K562 (cell line): ENCODE results near the gene MALAT1. TPM values are rescaled to one million over a fixed set of nuclear protein-coding genes. Genes with fewer than 3 reads are reported as not detected.
A peak's percentile ranks its signal among the peaks of the same experiment; 100 is the strongest.

Experiments
- ARID1B ChIP-seq: fragments of 450-650 bp; IDR thresholded peaks from 2 replicates; pipeline ENCODE4 v1.6.1; 2016; ENCODE audit warnings: antibody characterized with exemption, mild to moderate bottlenecking, inconsistent platforms
- ARID4B ChIP-seq: sonication (generic); formaldehyde crosslinking; IDR thresholded peaks from 2 replicates; pipeline ENCODE4 v1.8.0; 2022; ENCODE audit warnings: mild to moderate bottlenecking, missing genetic modification reagents
- ATF1 ChIP-seq, 2 experiments: fragments of 450-650 bp in 1 of 2; IDR thresholded peaks; 2 replicates each; pipeline ENCODE4 v1.6.1; 2016; ENCODE audit warnings: missing compliant biosample characterization in 1 of 2, missing genetic modification characterization in 1 of 2
- BRD9 ChIP-seq: fragments of 450-650 bp; IDR thresholded peaks from 2 replicates; pipeline ENCODE4 v1.6.1; 2018; ENCODE audit warnings: low read depth; ENCODE audit not compliant: partially characterized antibody
- CBFA2T2 ChIP-seq: fragments of 450-650 bp; conservative IDR thresholded peaks from 2 replicates; pipeline ENCODE4 v1.6.1; 2017; ENCODE audit warnings: mild to moderate bottlenecking
- CC2D1A ChIP-seq: fragments of 450-650 bp; IDR thresholded peaks from 2 replicates; pipeline ENCODE4 v1.6.1; 2017; ENCODE audit warnings: mild to moderate bottlenecking
- ETS2 ChIP-seq: IDR thresholded peaks from 2 replicates; pipeline ENCODE4 v1.6.1; 2016; ENCODE audit warnings: borderline replicate concordance, missing genetic modification characterization, mild to moderate bottlenecking, moderate library complexity, missing compliant biosample characterization; ENCODE audit not compliant: poor library complexity, severe bottlenecking
- FOS ChIP-seq: IDR thresholded peaks from 3 replicates; pipeline ENCODE4 v1.6.1; 2011; ENCODE audit not compliant: insufficient read length; ENCODE audit errors: extremely low read depth
- HDAC3 ChIP-seq: fragments of 450-650 bp; IDR thresholded peaks from 2 replicates; pipeline ENCODE4 v1.6.1; 2018; ENCODE audit warnings: borderline replicate concordance, mild to moderate bottlenecking, moderate library complexity; ENCODE audit not compliant: partially characterized antibody
- ILK ChIP-seq: fragments of 450-650 bp; IDR thresholded peaks from 2 replicates; pipeline ENCODE4 v1.6.1; 2016; ENCODE audit warnings: missing genetic modification characterization, low read depth, mild to moderate bottlenecking, missing compliant biosample characterization, moderate library complexity, borderline replicate concordance
- KLF16 ChIP-seq: IDR thresholded peaks from 2 replicates; pipeline ENCODE4 v1.6.1; 2016; ENCODE audit warnings: antibody characterized with exemption
- NBN ChIP-seq: fragments of 450-650 bp; IDR thresholded peaks from 2 replicates; pipeline ENCODE4 v1.6.1; 2016; ENCODE audit warnings: low read depth, mild to moderate bottlenecking
- NFYB ChIP-seq: IDR thresholded peaks from 2 replicates; pipeline ENCODE4 v1.6.1; 2011; ENCODE audit warnings: mild to moderate bottlenecking, moderate library complexity; ENCODE audit not compliant: insufficient read length; ENCODE audit errors: extremely low read depth
- NR1H2 ChIP-seq: sonication (generic); formaldehyde crosslinking; IDR thresholded peaks from 2 replicates; pipeline ENCODE4 v1.4.0; 2020; ENCODE audit warnings: mild to moderate bottlenecking, missing genetic modification reagents
- NR3C1 ChIP-seq: sonication (generic); formaldehyde crosslinking; IDR thresholded peaks from 2 replicates; pipeline ENCODE4 v1.8.1; 2022; ENCODE audit warnings: missing genetic modification reagents
- RCOR1 ChIP-seq, 2 experiments: IDR thresholded peaks; 2 replicates each; pipeline ENCODE4 v1.6.1; 2012; ENCODE audit warnings: low read depth in 2 of 2, low read length in 2 of 2, borderline replicate concordance in 1 of 2, improper control_type of control experiment in 1 of 2
- SMARCB1 ChIP-seq: IDR thresholded peaks from 2 replicates; pipeline ENCODE4 v1.6.1; 2011; ENCODE audit warnings: improper control_type of control experiment, low read depth; ENCODE audit not compliant: insufficient read length
- TAF7 ChIP-seq: fragments of 450-650 bp; IDR thresholded peaks from 2 replicates; pipeline ENCODE4 v1.6.1; 2016; ENCODE audit warnings: missing genetic modification characterization, missing compliant biosample characterization
- TEAD4 ChIP-seq, 2 experiments: sonication (generic) in 1 of 2; formaldehyde crosslinking in 1 of 2; IDR thresholded peaks; 2 replicates each; pipeline versions ENCODE4 v1.6.1 to v1.8.0; 2012 to 2022; ENCODE audit warnings: borderline replicate concordance in 1 of 2, inconsistent platforms in 1 of 2, low read length in 1 of 2, mild to moderate bottlenecking in 1 of 2, missing genetic modification reagents in 1 of 2
- TOE1 ChIP-seq, 2 experiments: fragments of 450-650 bp in 1 of 2; sonication (generic) in 1 of 2; formaldehyde crosslinking in 1 of 2; IDR thresholded peaks; 2 replicates each; pipeline versions ENCODE4 v1.7.1 to v1.8.0; 2016 to 2022; ENCODE audit warnings: borderline replicate concordance in 2 of 2, mild to moderate bottlenecking in 2 of 2, antibody characterized with exemption in 1 of 2, inconsistent platforms in 1 of 2, low read depth in 1 of 2, missing genetic modification reagents in 1 of 2, moderate library complexity in 1 of 2
- ZNF780A ChIP-seq: fragments of 250-450 bp; sonication (Bioruptor Pico); IDR thresholded peaks from 2 replicates; pipeline ENCODE4 v1.5.0; 2021; ENCODE audit warnings: mild to moderate bottlenecking
- polyA plus RNA-seq, 8 experiments: library from polyadenylated mRNA; depleted of rRNA in 4 of 8; stranded (reverse) in 5 of 8; unstranded in 3 of 8; fragments of >200 nt; fragmentation: Nextera tagmentation in 2 of 8; fragmentation: Illumina TruSeq in 1 of 8; extraction: Ambion mirVana in 2 of 8; extraction: Trizol in 1 of 8; gene quantifications; 2 replicates each; pipeline versions ENCODE4 v1.2.1 to v1.2.3, GENCODE V29; 2011 to 2014; ENCODE audit warnings: inconsistent platforms in 1 of 8, missing spikeins in 1 of 8
- total RNA-seq, 7 experiments: library from RNA; depleted of rRNA in 6 of 7; stranded (reverse); fragments of >200 nt in 6 of 7; fragmentation: Illumina TruSeq in 2 of 7; extraction: Trizol in 2 of 7; gene quantifications; 2 replicates each; pipeline versions ENCODE4 v1.2.1 to v1.2.3, GENCODE V29; 2011 to 2021; ENCODE audit warnings: low replicate concordance in 1 of 7
- TF ChIP-seq, protein P1 (sequence below): fragments of 450-650 bp; IDR thresholded peaks from 2 replicates; pipeline ENCODE4 v1.6.1; 2016; ENCODE audit warnings: antibody characterized with exemption

The MALAT1 gene
- total and polyA plus RNA-seq, 9 of the 15 experiments (the other 6 are each of a cell fraction or from before 2014, with no cell fraction given): 363 to 8,715 (median 2,351) TPM

- TF ChIP-seq ARID4B (CRISPR knock-in tag) (peak; percentile 95), ATF1 (CRISPR knock-in tag; IDR thresholded peaks at IDR 0.05) (no peak), ATF1 (tag; IDR thresholded peaks at IDR 0.05) (peak; percentile 52), TEAD4 (IDR thresholded peaks at IDR 0.05; ENCODE audit: low read length) (peak; percentile 56; the same call in 1 of the 2 replicates), TEAD4 (CRISPR knock-in tag; IDR thresholded peaks at IDR 0.05; ENCODE audit: borderline replicate concordance) (no peak), NBN (no peak), NFYB (no peak), NR3C1 (CRISPR knock-in tag) (0 out of 2 replicates have a peak, but pooled peaks have one; percentile 16), CC2D1A (peak; percentile 88), ILK (tag) (no peak), TOE1 (IDR thresholded peaks at IDR 0.05; ENCODE audit: borderline replicate concordance) (peak; percentile 65), TOE1 (CRISPR knock-in tag; IDR thresholded peaks at IDR 0.05; ENCODE audit: borderline replicate concordance, low read depth) (no peak), BRD9 (no peak), TAF7 (tag) (no peak), ETS2 (tag) (no peak), ZNF780A (CRISPR knock-in tag) (no peak), CBFA2T2 (no peak), KLF16 (no peak), RCOR1 (IDR thresholded peaks at IDR 0.05; ENCODE audit: borderline replicate concordance in 1 of 2, low read depth in 2 of 2, low read length in 2 of 2) (peak in 1 of 2 experiments; percentile 19; a peak in 1 of 4 replicates), HDAC3 (no peak), ARID1B (no peak; the same call in 1 of the 2 replicates), SMARCB1 (no peak), FOS (no peak), NR1H2 (CRISPR knock-in tag) (no peak)
- TF ChIP-seq, protein P1, sequence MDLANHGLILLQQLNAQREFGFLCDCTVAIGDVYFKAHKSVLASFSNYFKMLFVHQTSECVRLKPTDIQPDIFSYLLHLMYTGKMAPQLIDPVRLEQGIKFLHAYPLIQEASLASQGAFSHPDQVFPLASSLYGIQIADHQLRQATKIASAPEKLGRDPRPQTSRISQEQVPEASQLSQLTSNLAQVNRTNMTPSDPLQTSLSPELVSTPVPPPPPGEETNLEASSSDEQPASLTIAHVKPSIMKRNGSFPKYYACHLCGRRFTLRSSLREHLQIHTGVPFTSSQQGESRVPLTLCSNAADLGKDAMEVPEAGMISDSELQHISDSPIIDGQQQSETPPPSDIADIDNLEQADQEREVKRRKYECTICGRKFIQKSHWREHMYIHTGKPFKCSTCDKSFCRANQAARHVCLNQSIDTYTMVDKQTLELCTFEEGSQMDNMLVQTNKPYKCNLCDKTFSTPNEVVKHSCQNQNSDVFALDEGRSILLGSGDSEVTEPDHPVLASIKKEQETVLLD: peak; percentile 74
Observed at GRCh38 chr11:65540290-65541092, 41.6 kb downstream of the MALAT1 start (continued).
